Lower leg skin (tissue), 4 donors: ENCODE measurements around the gene PRKCG. TPM values are rescaled to one million over a fixed set of nuclear protein-coding genes. Genes with fewer than 3 reads are reported as not detected.

Source experiments
- DNase-seq, 2 donors: peaks; one replicate each; pipeline ENCODE4 v3.0.0-alpha.2; 2019; ENCODE audit warnings: low spot score in 2 of 2
- H3K4me3 ChIP-seq: fragments of 200-600 bp; sonication (generic); 2 replicates; pipeline ENCODE4 v1.5.1; 2017; ENCODE audit warnings: mild to moderate bottlenecking, low read depth; ENCODE audit not compliant: poor library complexity, severe bottlenecking
- CTCF ChIP-seq, 3 donors: fragments of 450-650 bp; IDR thresholded peaks; one replicate each; pipeline ENCODE4 v1.5.1; 2016; ENCODE audit warnings: antibody characterized with exemption in 3 of 3, mild to moderate bottlenecking in 3 of 3, moderate library complexity in 2 of 3
- POLR2A ChIP-seq, 2 donors: fragments of 450-650 bp; IDR thresholded peaks; one replicate each; pipeline ENCODE4 v1.6.1; 2016 to 2017; ENCODE audit warnings: antibody characterized with exemption in 2 of 2, mild to moderate bottlenecking in 1 of 2, moderate library complexity in 1 of 2
- WGBS, 2 donors: methylation state at CpG; one replicate each; pipeline ENCODE4 v1.1.5; 2018; 5-methylcytosine and 5-hydroxymethylcytosine counted together
- intact Hi-C: fragments of 100-400 bp; cut with DNase I; formaldehyde crosslinking; loops from one replicate; pipeline ENCODE4 v1.15.0; 2023; ENCODE audit warnings: low total_unique reads
- total RNA-seq, 4 donors: library from RNA; depleted of rRNA; stranded (reverse); fragments of >200 nt; gene quantifications; one replicate each; pipeline ENCODE4 v1.1.0, GENCODE V29; 2016

The PRKCG gene
- total RNA-seq, 4 donors from 2014 or later, result not detected

- intact Hi-C loops, result loop anchor here (10.0 kb wide), 1 partner anchor 116 kb away; no protein-coding TSS in a partner anchor
- 1 to 4% methylated on average over 19 to 20 of the region's 28 CpGs for WGBS, 2 donors
- DNase-seq, result no peak
- H3K4me3 ChIP-seq, result no peak within 1 kb of the TSS
- TF ChIP-seq POLR2A (IDR thresholded peaks at IDR 0.05) (no peak), CTCF (IDR thresholded peaks at IDR 0.05) (no peak)
Observed at GRCh38 chr19:53908935-53909415, 27.0 kb downstream of the PRKCG start, which contains the start of gene CACNG7. TSS of gene CACNG7 (plus strand) at chr19:53909278. CDS start at chr19:53912832, 3,554 bp downstream.

- 0 to 3% methylated on average over 43 to 47 of the region's 47 CpGs for WGBS, 2 donors
- no peak for TF ChIP-seq POLR2A (IDR thresholded peaks at IDR 0.05)
- TF ChIP-seq CTCF (IDR thresholded peaks at IDR 0.05), result no peak
- intact Hi-C loops, result loop anchor here (10.0 kb wide), 1 partner anchor 115 kb away; no protein-coding TSS in a partner anchor
Observed at GRCh38 chr19:53909471-53910169, 27.6 kb downstream of the PRKCG start.

GRCh38 chr19:53910170-53910518 lies 28.1 kb downstream of the PRKCG start:
- DNase-seq, result no peak
- 1% methylated on average over 13 of the region's 13 CpGs for WGBS, 2 donors
- TF ChIP-seq POLR2A (IDR thresholded peaks at IDR 0.05) (no peak), CTCF (IDR thresholded peaks at IDR 0.05) (no peak)
- intact Hi-C loops, result no loop called here
- no peak overlapping the region for H3K4me3 ChIP-seq

More at GRCh38 chr19:53909471-53910169, 27.6 kb downstream of the PRKCG start:
- no peak for DNase-seq
- no peak overlapping the region for H3K4me3 ChIP-seq

- DNase-seq, result no peak
- 65% methylated on average over 17 to 18 of the region's 18 CpGs for WGBS, 2 donors
- no peak overlapping the region for H3K4me3 ChIP-seq
- intact Hi-C loops, result no loop called here
- TF ChIP-seq POLR2A (IDR thresholded peaks at IDR 0.05) (no peak), CTCF (IDR thresholded peaks at IDR 0.05) (no peak)
Observed at GRCh38 chr19:53912653-53913052, 30.7 kb downstream of the PRKCG start.

DNA sequence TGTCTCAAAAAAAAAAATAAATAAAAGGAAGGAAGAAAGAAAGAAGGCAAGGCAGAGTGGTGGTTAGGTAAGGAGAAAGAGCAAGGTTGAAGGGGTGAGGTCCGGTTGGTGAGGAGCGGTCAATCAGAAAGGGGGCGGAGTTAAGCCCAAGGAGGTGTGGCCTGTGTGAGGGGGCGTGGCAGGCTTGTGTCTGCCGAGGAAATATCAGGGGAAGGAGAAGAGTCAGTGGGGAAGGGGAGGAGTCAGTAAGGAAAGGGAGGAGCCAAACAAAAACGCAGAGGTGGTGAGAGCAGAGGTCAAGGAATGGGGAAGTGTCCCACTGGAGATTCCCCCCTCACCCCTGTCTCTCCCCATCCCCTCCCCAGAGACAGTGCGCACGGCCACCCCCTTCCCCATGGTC lies 33.0 kb downstream of the PRKCG start:
- H3K4me3 ChIP-seq, result no peak overlapping the region
- 58 to 59% methylated on average over 8 of the region's 8 CpGs for WGBS, 2 donors
- DNase-seq, result no peak
- no peak for TF ChIP-seq CTCF (IDR thresholded peaks at IDR 0.05)
- TF ChIP-seq POLR2A (IDR thresholded peaks at IDR 0.05), result no peak
- intact Hi-C loops, result no loop called here
